ENCODE data around the gene CTDSPL.

GRCh38 chr3:37942646-37943045 is 81.0 kb downstream of the CTDSPL start:
- TF ChIP-seq CTCF (IDR thresholded peaks at IDR 0.05) = no peak
- TF ChIP-seq POLR2A (IDR thresholded peaks at IDR 0.05) = no peak
